Stimulated activated CD4-positive, alpha-beta T cell treated with anti-CD3 and anti-CD28 coated beads, TNF-alpha, amount 100 ng/mL, for 1 hour (primary cell): Measurements from ENCODE around the gene UBP1.
"Not testable (repeated sequence)": the region's sequence is repeated elsewhere in the genome, so short reads cannot be mapped to it uniquely, and the experiment has no call there.

Source experiments
- DNase-seq, 3 donors: peaks; one replicate each; pipeline ENCODE4 v3.0.0-alpha.2; 2020; ENCODE audit warnings: low read depth in 3 of 3, low spot score in 1 of 3

UBP1 gene

DNA sequence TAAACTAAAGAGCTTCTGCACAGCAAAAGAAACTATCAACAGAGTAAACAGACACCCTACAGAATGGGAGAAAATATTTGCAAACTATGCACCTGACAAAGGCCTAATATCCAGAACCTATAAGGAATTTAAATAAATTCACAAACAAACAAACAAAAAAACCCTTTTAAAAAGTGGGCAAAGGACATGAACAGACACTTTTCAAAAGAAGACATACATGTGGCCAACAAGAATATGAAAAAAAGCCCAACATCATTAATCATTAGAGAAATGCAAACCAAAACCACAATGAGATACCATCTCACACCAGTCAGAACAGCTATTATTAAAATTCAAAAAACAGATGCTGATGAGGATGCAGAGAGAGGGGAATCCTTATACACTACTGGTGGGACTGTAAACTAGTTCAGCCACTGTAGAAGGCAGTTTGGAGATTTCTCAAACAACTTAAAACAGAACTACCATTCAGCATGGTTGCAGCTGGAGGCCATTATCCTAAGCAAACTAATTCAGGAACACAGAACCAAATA is 101.2 kb downstream of the UBP1 start:
- not testable (repeated sequence) for DNase-seq
